Brain microvascular endothelial cell (primary cell): ENCODE data around the gene SNTG2.
"Not testable (repeated sequence)": the region's sequence is repeated elsewhere in the genome, so short reads cannot be mapped to it uniquely, and the experiment has no call there.

Experiments
- DNase-seq: peaks from one replicate; pipeline ENCODE4 v3.0.0-alpha.2; 2020
- H3K27ac ChIP-seq: fragments of 250-450 bp; sonication (Bioruptor Pico); 2 replicates; pipeline ENCODE4 v1.5.1; 2020; ENCODE audit warnings: mild to moderate bottlenecking, moderate library complexity
- H3K27me3 ChIP-seq: fragments of 250-450 bp; sonication (Bioruptor Pico); replicated peaks from 2 replicates; pipeline ENCODE4 v1.5.1; 2020; ENCODE audit warnings: mild to moderate bottlenecking
- H3K36me3 ChIP-seq: fragments of 250-450 bp; sonication (Bioruptor Pico); replicated peaks from 2 replicates; pipeline ENCODE4 v1.5.1; 2020; ENCODE audit warnings: mild to moderate bottlenecking
- H3K4me3 ChIP-seq: 2 replicates; pipeline ENCODE4 v1.5.1; 2011; ENCODE audit warnings: low read depth, mild to moderate bottlenecking, control low read depth, low read length, moderate library complexity
- CTCF ChIP-seq: IDR thresholded peaks from 2 replicates; pipeline ENCODE4 v1.5.1; 2011; ENCODE audit warnings: low read depth, mild to moderate bottlenecking, moderate library complexity, low read length, control low read depth, inconsistent platforms; ENCODE audit errors: missing control alignments
- in situ Hi-C: cut with HindIII; loops from 2 replicates; pipeline ENCODE4 v1.10.0; 2017; ENCODE audit warnings: low sequenced_read_pairs, low pct_ligation_motif_present

The SNTG2 gene

DNA sequence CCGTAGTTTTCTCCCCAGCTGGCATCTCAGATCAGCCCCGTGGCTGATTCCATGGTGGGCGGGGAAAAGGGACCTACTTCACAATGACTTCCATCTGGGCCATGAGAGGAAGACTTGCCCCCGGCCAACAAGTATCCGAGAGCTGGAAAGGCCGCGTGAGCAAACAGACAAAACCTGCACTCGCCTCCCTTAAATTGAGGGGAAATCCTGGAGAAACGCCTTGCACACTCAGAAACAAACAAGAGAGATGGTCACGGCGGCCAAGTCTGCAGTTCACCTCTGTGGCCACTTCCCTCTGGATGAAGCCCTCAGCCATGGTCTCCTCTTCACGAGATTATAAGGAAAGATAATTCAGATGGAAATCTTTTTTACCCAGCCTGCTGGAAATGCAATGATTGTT lies 423.2 kb downstream of the SNTG2 start:
- Histone ChIP-seq H3K4me3 (no peak overlapping the region), H3K27me3 (no peaks in the 10 kb centered on the region), H3K36me3 (no peaks in the 10 kb centered on the region), H3K27ac (no peak overlapping the region)
- TF ChIP-seq CTCF, result no peak
- in situ Hi-C loops, result no loop called here
- DNase-seq, result no peak

- Histone ChIP-seq H3K36me3 (no peaks in the 10 kb centered on the region), H3K27ac (no peak overlapping the region), H3K4me3 (no peak overlapping the region), H3K27me3 (no peaks in the 10 kb centered on the region)
- DNase-seq, result no peak
- TF ChIP-seq CTCF, result no peak
- in situ Hi-C loops, result no loop called here
Observed at GRCh38 chr2:1374287-1374686, 423.6 kb downstream of the SNTG2 start.

- H3K4me3 ChIP-seq, result no peak overlapping the region
- no peaks in the 10 kb centered on the region for H3K36me3 ChIP-seq
- no peak overlapping the region for H3K27ac ChIP-seq
- no peak for DNase-seq
- no peaks in the 10 kb centered on the region for H3K27me3 ChIP-seq
- no peak for TF ChIP-seq CTCF
- in situ Hi-C loops, result no loop called here
Observed at GRCh38 chr2:1375794-1376193, 425.1 kb downstream of the SNTG2 start.

GRCh38 chr2:1377473-1377872 lies 426.8 kb downstream of the SNTG2 start:
- Histone ChIP-seq H3K4me3 (no peak overlapping the region), H3K27ac (no peak overlapping the region), H3K27me3 (no peaks in the 10 kb centered on the region), H3K36me3 (no peaks in the 10 kb centered on the region)
- TF ChIP-seq CTCF, result no peak
- in situ Hi-C loops, result no loop called here
- no peak for DNase-seq

DNA sequence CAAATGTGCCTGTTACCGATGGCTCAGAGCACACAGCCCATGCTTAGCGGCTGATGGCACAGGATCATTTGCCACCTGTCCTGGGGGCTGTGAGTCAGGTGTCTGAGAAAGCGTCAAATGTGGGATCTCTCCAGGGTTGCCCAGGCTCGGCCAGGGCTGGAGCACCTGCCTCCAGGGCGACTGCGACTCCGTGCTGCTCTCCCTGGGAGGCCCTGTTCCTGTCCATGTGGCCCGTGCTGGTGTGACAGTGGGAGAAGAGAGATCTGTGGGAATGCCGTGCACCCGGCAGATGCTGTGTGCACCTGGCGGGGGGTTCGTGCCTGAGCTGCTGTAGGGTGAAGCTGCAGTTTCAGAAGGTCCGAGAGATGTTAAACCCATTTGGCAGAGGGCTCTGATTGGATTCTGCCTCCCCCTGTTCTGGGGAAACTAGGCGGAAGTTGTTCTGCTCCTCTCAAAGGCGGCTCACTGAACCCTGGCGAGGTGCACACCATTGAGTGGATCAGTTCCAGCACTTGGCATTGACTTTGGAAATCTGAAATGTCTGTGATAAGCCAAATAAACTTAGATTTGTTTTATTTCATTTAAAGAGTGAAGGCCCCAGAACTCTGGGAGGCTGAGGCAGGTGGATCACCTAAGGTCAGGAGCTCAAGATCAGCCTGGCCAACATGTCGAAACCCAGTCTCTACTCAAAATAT lies 428.0 kb downstream of the SNTG2 start:
- H3K27ac ChIP-seq, result no peak overlapping the region
- DNase-seq, result no peak
- in situ Hi-C loops, result no loop called here
- H3K4me3 ChIP-seq, result no peak overlapping the region
- no peak for TF ChIP-seq CTCF
- H3K27me3 ChIP-seq, result no peaks in the 10 kb centered on the region
- no peaks in the 10 kb centered on the region for H3K36me3 ChIP-seq

DNA sequence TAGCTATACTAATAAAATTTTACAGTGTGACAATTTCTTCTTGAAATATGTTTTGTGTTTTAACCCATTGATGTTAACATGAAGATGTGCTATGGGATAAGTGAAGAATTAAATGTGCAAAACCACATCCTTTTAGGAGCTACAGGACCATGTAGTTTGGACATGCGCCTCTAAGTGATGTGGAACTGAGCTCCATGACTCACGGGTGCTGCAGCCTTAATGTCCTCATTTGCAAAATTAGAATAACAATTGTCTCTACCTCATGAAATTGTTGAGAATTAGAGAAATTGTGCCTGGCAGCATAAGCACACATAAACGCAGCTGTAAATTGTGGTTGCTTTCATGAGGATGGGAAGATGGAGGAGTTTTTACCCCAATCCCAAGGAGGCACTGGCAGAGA lies 431.0 kb downstream of the SNTG2 start:
- in situ Hi-C loops, result no loop called here
- no peak overlapping the region for H3K27ac ChIP-seq
- H3K27me3 ChIP-seq, result no peaks in the 10 kb centered on the region
- H3K36me3 ChIP-seq, result no peaks in the 10 kb centered on the region
- H3K4me3 ChIP-seq, result no peak overlapping the region
- no peak for TF ChIP-seq CTCF
- no peak for DNase-seq

GRCh38 chr2:1387954-1388725 lies 437.5 kb downstream of the SNTG2 start:
- in situ Hi-C loops, H3K4me3 ChIP-seq, H3K27me3 ChIP-seq, H3K27ac ChIP-seq, H3K36me3 ChIP-seq, DNase-seq: not testable (repeated sequence)

- H3K27me3 ChIP-seq, in situ Hi-C loops, H3K4me3 ChIP-seq, H3K27ac ChIP-seq, H3K36me3 ChIP-seq, DNase-seq: not testable (repeated sequence)
Observed at GRCh38 chr2:1390118-1390517, 439.5 kb downstream of the SNTG2 start.
